GM21360 (cell line): Measurements from ENCODE around the gene AKR1C4.
"Not testable (repeated sequence)": the region's sequence is repeated elsewhere in the genome, so short reads cannot be mapped to it uniquely, and the experiment has no call there.

Experiments
- ATAC-seq: cut with Tn5 transposase; IDR thresholded peaks from one replicate; pipeline ENCODE4 v1.9.1; 2021; ENCODE audit warnings: mild to moderate bottlenecking, moderate library complexity; ENCODE audit not compliant: unreplicated experiment

AKR1C4 gene

GRCh38 chr10:5199398-5199797 is 2.8 kb downstream of the AKR1C4 start:
- ATAC-seq = no peak

DNA sequence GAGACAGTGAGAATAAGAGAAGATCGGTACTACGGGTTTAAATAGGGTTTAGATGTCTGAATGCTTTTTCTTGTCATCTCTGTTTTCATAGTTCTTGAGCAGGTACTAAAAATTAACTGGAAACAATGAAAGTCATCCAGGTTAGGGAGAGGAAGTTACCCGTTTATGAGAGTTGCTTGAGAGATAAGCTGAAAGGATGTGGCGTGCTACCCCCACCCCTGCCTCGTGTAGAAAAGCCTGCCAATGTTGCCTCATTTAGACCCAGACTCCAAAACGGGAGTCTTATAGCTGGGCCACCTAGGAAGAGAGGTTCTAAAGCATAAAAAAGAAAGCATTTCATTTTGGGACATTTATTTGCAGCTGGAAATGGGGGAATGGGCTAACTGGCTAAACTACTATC is 10.2 kb downstream of the AKR1C4 start:
- no peak for ATAC-seq

DNA sequence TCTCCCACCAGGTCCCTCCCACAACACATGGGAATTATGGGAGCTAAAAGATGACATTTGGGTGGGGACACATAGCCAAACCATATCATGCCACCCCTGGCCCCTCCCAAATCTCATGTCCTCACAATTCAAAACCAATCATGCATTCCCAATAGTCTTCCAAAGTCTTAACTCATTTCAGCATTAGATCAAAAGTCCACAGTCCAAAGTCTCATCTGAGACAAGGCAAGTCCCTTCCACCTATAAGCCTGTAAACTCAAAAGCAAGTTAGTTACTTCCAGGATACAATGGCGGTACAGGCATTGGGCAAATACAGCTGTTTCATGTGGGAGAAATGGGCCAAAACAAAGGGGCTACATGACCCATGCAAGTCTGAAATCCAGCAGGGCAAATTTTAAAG is 13.1 kb downstream of the AKR1C4 start:
- not testable (repeated sequence) for ATAC-seq

DNA sequence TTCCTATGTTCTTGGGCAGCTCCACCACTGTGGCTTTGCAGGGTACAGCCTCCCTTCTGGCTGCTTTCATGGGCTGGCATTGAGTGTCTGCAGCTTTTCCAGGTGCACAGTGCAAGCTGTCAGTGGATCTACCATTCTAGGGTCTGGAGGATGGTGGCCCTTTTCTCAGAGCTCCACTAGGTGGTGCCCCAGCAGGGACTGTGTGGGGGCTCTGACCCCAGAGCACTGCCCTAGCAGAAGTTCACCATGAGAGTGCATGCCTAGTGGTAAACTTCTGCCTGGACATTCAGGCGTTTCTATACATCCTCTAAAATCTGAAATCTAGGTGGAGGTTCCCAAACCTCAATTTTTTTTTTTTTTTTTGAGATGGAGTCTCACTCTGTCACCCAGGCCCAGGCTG is 13.6 kb downstream of the AKR1C4 start:
- ATAC-seq = not testable (repeated sequence)

DNA sequence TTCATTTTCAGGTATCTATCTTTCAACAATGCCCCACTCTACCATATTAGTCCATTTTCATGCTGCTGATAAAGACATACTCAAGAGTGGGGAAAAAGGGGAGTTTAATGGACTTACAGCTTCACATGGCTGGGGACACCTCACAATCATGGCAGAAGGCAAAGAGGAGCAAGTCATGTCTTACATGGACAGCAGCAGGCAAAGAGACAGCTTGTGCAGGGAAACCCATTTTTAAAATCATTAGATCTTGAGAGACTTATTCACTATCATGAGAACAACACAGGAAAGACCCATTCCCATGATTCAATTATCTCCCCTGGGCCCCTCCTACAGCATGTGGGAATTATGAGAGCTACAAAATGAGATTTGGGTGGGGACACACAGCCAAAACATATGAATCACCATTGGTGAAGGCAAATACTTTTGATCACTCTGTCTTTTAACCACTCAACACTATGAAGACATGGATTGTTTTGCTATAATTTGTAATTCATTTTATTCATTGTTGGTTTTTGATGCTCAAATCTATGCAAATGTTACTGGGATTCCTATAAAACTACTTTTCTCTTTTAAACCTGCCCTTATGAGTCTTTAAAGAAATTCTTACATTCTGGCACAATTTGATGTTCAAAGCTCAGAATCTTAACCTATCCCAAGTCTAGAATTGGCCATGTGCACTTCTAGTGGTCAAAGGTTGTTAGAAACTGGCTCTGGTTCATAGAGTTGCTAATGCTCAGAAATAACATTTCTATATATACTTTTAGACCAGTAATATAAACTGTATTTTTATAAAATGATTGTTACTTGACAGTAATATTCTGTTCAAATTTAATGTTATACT is 15.3 kb downstream of the AKR1C4 start:
- no peak for ATAC-seq

DNA sequence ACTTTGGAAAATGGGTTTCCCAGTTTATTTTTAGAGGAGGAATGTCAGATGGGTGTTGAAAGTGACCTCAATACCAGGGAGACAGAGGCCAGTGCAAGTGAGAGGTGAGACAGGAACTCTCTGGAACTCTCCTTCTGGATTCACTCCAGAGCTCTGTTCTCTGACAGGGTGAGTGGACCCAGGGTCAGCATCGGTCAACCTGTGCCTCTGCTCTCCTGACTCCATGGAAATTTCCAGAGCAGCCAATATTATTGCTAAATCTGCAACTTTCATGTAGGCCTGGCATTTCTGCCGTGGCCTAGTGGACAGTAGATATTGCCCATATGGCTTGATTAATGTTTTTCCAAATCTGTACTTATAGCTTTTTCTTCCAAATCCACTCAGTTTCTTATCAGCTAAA is 20.2 kb downstream of the AKR1C4 start:
- no peak for ATAC-seq

- ATAC-seq = no peak
These were observed 22.6 kb downstream of the AKR1C4 start for GRCh38 chr10:5219262-5219661.

- not testable (repeated sequence) for ATAC-seq
These were observed 26.3 kb downstream of the AKR1C4 start for GRCh38 chr10:5222942-5223341.

GRCh38 chr10:5229019-5229418 is 32.4 kb downstream of the AKR1C4 start:
- ATAC-seq = no peak

DNA sequence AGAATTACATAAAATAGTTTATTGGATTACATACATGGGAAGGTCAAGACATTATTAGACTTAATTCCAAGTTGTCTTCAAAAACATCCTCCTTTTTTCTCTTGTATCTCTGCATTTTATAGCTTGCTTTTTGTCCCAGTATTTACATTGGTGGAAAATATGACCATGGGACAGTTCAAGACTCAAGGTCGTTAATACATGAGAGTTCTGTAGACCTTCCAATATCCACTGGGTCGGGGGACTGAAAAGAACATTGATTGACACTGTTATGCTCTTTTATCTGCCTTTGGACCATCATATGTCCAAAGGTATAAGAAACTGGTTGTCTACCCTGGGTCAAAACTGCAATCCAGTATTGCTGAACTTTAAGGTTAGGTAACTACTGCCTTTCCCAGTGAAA is 36.7 kb downstream of the AKR1C4 start:
- ATAC-seq = no peak

- ATAC-seq = no peak
These were observed 37.6 kb downstream of the AKR1C4 start for GRCh38 chr10:5234106-5234860.

- ATAC-seq = not testable (repeated sequence)
These were observed 40.9 kb downstream of the AKR1C4 start for GRCh38 chr10:5237541-5237940.

GRCh38 chr10:5242585-5242984 is 45.9 kb downstream of the AKR1C4 start:
- ATAC-seq = no peak

- no peak for ATAC-seq
These were observed 46.9 kb downstream of the AKR1C4 start for GRCh38 chr10:5243521-5243987.

GRCh38 chr10:5252177-5253037 is 55.8 kb downstream of the AKR1C4 start:
- ATAC-seq = no peak

DNA sequence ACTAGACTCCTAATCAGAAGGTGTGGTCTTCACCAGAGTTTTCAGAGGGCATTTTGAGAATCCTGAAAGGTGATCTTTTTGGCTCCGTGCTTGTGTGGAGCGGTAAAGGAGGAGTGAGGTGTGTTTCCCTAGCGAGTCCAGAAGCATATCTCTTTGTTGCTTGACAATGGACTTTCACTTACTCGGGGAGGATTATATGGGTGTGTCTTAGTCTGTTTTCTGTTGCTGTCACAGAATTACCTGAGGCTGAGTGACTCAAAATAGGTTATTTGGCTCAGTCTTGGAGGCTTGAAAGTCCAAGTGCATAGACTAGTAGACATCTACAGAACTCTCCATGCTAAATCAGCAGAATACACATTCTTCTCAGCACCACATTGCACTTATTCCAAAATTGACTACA is 57.9 kb downstream of the AKR1C4 start:
- ATAC-seq = no peak

DNA sequence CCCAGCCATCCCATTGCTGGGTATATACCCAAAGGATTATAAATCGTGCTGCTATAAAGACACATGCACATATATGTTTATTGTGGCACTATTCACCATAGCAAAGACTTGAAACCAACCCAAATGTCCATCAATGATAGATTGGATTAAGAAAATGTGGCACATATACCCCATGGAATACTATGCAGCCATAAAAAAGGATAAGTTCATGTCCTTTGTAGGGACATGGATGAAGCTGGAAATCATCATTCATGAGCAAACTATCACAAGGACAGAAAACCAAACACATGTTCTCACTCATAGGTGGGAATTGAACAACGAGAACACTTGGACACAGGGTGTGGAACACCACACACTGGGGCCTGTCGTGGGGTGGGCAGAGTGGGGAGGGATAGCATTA is 61.1 kb downstream of the AKR1C4 start:
- not testable (repeated sequence) for ATAC-seq

DNA sequence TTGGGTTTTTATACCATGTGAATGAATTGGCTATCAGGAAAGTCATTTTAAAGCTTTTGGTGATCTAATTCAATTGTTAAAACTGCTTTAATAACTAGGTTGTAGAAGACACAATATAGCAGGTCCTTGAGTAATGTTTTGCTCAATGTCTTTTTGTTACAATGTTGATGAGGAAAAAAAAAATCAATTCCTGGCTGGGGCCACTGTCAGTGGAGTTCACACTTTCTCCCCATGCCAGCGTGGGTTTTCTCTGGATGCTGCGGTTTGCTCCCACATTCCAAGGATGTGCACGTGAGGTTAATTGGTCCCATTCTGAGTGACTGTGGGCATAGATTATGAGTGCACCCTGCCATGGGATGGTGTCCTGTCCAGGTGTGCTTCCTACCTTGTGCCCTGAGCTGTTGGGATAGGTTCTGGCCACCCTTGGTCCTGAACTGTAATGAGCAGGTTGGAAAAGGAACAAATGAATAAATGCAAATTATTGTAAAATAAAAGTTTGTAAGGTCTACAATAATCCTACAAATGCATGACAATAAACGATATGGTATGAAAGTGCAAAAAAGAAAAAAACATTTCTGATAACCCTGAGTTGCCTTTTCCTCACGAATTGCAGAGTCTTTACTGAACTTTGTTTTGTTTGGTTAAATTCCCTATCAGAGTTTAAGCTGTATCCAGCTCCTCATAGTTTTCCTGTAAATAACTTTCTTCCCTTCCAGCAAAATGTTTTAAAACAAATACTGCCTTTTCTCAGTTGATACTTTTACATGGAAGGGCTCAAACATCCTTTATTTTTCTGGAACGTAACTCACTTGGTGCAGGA is 62.7 kb downstream of the AKR1C4 start:
- ATAC-seq = no peak

DNA sequence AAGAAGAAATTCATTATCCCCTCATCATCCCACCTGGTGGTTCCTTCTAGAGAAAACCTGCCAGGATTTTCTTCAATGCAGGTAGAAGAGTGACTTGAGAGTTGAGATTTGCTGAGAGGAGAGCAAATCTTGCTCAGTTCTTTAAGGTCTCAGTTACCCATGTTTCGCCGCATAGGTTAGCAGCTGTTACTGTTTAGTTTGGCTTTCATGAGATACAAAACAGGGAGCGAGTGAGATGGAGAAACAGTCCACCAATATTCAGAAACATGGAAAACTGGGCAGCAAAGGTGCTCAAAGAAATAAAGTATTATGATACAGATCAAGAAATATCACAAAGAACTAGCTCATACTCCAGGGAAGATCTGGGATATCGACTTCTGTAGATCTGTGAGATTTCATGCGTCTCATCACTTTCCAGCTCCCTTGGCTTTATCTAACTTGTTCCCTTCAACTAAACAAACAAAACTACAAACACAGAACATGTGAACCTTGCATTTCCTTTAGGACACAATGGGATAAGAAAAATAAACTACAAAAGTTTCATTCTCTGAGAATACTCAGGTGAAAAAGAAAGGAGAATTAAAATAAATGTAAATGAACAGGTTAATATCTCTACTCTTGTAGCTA is 63.4 kb downstream of the AKR1C4 start:
- no peak for ATAC-seq

GRCh38 chr10:5260828-5261227 is 64.2 kb downstream of the AKR1C4 start:
- no peak for ATAC-seq
